ENCODE data around the gene PCDHGC4.
A peak's percentile ranks its signal among the peaks of the same experiment; 100 is the strongest.

Gene PCDHGC4

DNA sequence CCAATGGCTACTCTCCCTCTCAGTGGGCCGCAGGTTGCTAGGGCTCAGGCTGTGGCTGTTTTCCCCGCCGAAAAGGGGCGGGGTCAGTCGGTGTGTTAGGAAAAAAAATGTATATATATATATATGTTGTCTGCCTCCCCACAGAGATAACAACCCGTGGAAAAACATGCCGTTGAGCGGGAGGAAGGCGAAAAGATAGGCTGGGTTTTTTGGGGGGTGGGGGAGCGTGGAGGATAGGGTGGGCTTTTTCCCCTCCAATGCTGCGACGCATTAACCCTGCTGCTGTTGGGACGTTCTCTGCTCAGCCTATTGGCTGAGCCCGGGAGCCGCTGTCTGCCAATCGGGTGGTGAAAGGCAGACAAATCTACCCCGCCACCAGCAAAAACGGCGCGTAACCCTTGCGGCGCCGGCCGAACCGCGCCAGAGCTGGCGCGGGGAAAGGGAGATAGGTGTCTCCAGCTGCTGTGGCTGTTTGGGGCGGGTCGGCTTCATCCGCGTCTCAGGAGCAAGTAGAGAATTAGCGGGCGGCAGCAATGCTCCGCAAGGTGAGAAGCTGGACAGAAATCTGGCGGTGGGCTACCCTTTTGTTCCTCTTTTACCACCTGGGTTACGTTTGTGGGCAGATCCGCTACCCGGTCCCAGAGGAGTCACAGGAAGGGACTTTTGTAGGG is at the start of gene PCDHGC4:
PCDHGC4 (plus strand) TSS at position 390 of the 671 bp plus-strand sequence; CDS start at position 534, 144 bp downstream.
- no peak for DNase-seq

DNA sequence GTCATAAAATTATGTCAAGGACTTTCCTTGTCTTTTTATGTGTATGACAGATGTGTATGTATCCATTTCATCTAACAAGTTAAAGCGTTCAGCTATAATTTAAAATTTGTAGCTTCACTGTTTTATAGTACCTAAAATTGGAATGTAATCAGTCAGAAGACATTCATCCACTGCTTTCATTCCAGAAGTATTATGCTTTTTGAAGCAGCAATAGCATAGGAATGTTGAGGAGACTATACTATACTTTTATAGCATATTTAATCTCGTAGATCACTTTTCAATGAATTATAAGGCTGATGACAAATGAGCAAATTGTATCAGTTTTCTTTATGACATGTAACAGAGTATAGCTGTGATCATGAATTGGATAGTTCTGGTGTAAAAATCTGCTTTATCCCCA is 47.6 kb upstream of the PCDHGC4 start:
- DNase-seq: no peak

DNA sequence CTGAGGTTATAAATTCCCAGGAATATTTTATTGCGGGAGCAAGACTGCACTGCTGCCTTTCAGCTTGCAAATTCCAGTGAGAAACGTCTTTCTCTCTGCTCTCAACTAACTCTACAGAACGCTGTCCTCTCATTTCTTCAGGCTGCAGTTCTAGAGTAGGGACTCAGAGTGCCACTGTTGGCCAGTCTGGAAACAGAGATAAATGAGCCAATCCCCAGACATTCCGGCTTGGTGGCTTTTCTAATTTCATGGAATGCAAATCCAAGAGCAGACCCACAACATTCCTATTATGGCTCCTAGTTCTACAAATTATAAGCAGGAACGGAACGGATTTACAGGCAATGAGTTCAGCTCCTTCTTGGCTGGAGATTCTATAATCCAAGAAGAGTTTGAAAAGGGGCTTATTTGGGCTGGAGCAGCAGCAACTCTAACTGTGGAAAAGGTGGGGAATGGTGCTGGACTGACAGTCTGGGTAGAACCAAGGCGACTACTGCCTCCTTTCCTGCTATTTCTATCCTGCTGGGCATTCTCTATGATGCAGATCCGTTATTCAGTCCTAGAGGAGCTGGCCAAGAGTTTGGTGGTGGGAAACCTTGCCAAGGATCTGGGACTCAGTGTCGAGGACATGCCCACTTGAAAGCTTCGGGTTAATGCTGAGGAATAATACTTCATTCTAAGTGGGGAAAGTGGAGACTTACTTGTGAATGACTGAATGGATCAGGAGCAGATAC is 45.3 kb upstream of the PCDHGC4 start:
- no peak for DNase-seq

DNA sequence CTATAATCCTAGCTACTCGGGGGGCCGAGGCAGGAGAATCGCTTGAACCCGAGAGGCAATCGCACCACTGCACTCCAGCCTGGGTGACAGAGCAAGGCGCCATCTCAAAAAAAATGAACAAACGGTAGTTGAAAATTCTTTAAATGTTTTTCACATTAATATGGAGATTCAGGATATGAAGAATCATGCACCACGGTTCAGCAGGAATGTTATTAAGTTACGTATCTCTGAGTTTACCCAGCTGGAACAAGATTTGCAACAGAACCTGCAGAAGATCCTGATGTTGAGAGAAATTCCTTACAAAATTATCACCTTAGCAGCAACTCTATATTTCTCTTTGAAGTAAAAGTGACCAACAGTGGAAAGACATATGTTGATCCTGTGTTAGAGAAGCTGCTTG is 44.5 kb upstream of the PCDHGC4 start:
- DNase-seq: no peak

DNA sequence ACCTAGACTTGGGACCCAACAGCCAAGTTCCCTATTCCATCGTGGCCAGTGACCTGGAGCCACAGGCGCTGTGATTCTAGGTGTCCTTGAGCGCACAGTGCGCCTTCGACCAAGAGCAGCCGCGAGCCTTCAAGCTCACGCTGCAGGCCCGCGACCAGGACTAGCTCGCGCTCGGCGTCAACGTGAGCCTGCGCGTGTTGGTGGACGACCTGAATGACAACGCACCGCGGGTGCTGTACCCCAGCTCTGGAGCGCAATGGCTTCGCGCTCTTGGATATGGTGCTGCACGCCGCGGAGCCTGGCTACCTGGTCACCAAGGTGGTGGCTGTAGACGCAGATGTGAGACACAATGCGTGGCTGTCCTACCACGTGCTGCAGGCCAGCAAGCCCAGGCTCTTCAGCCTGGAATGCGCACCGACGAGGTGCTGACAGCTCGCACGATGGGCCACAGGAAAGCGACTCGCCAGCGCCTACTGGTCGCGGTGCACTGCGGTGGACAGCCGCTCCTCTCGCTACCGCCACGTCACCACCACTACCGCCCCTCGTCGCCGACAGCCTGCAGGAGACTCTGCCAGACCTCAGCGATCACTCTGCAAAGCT is 43.2 kb upstream of the PCDHGC4 start:
- no peak for DNase-seq

DNA sequence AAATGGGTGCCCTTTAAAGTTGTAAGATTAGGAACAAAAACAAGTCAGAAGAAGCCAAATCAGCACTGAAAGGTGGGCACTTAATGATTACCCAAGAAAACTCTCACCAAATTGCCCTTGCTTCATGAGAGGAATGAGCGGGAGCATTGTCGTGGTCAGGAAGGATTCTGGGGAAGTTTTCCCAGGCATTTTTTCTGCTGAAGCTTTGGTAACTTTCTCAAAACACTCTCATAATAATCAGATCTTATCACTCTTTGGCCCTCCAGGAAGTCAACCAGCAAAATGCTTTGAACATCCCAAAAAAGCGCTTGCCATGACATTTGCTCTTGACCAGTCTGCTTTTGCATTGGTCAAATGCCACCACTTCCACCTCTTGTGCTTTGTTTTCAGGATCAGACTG is 19.5 kb upstream of the PCDHGC4 start:
- DNase-seq: no peak

DNA sequence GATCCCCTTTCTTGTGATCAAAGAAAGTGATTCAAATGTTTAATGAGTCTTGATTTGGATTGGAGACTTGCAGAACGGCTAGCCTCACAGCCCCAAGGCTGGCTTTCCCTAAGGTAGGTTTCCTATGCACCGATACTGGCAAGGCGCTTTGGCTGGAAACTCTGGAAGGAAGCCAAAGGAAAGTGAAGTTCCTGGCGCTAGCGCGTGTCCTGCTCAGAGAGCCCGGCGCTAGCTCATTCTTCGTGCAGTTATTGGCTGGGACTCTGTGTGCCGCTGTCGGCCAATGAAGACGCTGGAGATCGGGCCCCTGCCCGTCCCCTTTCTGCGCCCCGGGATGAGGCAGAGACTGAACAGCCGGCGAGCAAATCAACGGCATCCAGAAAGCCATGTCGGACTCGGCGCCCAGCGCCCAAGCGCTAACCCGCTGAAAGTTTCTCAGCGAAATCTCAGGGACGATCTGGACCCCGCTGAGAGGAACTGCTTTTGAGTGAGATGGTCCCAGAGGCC is 9.2 kb upstream of the PCDHGC4 start, which contains the start of gene PCDHGC3:
PCDHGC3 (plus strand) TSS at position 342 of the 507 bp plus-strand sequence; CDS start at position 493, 151 bp downstream.
- DNase-seq: peak; percentile 78 to 90

DNA sequence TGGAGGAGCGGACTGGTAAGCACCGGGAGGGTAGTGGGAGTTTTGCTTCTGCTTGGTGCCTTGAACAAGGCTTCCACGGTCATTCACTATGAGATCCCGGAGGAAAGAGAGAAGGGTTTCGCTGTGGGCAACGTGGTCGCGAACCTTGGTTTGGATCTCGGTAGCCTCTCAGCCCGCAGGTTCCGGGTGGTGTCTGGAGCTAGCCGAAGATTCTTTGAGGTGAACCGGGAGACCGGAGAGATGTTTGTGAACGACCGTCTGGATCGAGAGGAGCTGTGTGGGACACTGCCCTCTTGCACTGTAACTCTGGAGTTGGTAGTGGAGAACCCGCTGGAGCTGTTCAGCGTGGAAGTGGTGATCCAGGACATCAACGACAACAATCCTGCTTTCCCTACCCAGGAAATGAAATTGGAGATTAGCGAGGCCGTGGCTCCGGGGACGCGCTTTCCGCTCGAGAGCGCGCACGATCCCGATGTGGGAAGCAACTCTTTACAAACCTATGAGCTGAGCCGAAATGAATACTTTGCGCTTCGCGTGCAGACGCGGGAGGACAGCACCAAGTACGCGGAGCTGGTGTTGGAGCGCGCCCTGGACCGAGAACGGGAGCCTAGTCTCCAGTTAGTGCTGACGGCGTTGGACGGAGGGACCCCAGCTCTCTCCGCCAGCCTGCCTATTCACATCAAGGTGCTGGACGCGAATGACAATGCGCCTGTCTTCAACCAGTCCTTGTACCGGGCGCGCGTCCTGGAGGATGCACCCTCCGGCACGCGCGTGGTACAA is 8.5 kb upstream of the PCDHGC4 start:
- peak in 1 of 2 donors; percentile 12 for DNase-seq

DNA sequence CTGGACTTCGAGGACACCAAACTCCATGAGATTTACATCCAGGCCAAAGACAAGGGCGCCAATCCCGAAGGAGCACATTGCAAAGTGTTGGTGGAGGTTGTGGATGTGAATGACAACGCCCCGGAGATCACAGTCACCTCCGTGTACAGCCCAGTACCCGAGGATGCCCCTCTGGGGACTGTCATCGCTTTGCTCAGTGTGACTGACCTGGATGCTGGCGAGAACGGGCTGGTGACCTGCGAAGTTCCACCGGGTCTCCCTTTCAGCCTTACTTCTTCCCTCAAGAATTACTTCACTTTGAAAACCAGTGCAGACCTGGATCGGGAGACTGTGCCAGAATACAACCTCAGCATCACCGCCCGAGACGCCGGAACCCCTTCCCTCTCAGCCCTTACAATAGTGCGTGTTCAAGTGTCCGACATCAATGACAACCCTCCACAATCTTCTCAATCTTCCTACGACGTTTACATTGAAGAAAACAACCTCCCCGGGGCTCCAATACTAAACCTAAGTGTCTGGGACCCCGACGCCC is 7.7 kb upstream of the PCDHGC4 start:
- DNase-seq: no peak

DNA sequence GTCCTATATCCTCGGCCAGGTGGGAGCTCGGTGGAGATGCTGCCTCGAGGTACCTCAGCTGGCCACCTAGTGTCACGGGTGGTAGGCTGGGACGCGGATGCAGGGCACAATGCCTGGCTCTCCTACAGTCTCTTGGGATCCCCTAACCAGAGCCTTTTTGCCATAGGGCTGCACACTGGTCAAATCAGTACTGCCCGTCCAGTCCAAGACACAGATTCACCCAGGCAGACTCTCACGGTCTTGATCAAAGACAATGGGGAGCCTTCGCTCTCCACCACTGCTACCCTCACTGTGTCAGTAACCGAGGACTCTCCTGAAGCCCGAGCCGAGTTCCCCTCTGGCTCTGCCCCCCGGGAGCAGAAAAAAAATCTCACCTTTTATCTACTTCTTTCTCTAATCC is 7.0 kb upstream of the PCDHGC4 start:
- DNase-seq: no peak

DNA sequence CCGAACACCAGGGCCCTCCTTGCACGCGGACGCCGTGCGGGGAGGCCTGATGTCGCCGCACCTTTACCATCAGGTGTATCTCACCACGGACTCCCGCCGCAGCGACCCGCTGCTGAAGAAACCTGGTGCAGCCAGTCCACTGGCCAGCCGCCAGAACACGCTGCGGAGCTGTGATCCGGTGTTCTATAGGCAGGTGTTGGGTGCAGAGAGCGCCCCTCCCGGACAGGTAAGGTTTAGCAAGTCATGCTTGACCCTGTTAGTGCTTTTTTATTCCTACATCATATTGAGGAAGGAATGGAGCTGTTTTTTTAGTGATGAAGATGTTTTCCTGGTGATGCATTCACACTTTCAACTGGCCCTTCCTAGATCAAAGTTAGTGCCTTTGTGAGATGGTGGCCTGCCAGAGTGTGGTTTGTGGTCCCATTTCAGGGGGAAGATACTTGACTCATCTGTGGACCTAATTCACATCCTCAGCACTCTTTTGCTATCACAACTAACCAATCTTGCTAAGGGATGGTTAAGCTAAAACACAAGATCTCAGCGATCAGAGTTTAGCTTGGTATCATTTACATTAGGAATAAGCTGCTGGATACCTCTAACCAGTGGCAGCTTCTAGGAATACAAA is 6.4 kb upstream of the PCDHGC4 start:
- no peak for DNase-seq

DNA sequence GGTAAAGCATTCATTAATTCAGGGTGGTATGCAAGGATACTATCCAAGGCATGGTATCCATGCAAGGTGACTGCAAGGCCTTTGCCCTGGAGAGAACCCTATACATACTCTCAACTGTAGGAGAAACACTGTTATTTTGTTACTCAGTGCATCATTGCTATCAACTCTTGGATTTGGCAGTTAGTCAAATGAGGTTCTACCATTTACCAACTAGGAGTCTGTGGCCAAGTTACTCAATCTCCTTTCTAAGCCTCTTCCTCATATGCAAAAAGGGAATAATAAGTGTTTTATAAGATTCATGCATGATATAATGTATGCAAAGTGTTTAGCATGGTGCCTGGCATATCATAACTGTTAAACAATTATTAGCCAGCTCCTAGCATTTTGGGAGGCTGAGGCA is 5.1 kb upstream of the PCDHGC4 start:
- DNase-seq: no peak

DNA sequence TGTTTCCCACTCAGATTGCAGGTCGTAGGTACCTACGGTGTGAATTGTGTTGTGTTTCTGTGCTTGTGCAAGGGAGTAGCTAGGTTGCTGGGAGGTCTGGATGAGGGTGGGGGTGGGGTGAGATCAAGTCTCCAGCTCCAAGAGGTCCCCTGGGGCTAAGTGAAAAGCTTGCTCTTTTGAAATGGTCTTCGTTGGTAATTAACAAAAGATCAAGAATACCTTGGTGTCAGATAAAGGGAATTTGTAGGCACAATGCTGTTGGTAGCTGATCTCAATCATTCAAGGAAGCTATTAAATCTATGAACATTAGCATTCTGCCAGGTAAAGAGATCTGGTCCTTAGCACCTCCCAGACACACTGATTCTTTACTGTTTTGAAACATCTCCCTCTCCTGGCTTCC is 928 bp upstream of the PCDHGC4 start:
- no peak for DNase-seq

DNA sequence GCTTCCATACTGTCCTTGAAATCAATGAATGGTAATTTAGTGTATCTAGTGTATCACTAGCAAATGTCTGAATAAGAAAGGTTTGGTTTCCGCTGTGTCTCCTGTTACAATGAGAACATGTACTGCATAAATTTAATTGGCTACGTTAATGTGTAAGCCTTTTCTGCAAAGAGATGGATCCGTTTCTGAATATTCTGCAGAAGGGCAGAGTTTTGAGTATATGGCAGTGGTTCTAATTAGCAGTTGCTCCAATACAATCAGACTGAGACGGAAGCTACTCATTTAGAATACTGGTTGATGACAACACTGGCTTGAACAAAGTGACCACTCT is 555 bp upstream of the PCDHGC4 start:
- DNase-seq: no peak

DNA sequence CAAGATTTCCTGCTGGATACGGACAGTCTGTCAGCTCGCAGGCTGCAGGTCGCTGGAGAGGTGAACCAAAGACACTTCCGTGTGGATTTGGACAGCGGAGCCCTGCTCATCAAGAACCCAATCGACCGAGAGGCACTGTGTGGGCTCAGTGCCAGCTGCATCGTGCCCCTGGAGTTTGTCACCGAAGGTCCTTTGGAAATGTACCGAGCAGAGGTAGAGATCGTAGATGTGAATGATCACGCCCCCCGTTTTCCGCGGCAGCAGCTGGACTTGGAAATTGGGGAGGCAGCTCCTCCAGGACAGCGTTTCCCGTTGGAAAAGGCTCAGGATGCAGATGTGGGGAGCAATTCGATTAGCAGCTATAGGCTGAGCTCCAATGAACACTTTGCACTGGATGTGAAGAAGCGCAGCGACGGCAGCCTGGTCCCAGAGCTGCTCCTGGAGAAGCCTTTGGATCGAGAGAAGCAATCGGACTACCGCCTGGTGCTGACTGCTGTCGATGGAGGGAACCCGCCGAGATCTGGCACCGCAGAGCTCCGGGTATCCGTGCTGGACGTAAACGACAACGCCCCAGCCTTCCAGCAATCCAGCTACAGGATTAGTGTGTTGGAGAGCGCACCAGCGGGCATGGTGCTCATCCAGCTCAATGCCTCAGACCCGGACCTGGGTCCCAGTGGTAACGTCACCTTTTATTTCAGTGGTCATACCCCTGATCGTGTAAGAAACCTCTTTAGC is 658 bp downstream of the PCDHGC4 start:
- DNase-seq: no peak

DNA sequence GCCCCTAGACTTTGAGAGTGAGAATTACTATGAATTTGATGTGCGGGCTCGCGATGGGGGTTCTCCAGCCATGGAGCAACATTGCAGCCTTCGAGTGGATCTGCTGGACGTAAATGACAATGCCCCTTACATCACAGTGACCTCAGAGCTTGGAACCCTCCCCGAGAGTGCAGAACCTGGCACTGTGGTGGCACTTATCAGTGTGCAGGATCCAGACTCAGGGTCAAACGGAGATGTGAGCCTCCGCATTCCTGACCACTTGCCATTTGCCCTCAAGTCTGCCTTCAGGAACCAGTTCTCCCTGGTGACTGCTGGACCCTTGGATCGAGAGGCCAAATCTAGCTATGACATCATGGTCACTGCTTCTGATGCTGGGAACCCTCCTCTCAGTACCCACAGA is 1.3 kb downstream of the PCDHGC4 start:
- no peak for DNase-seq

DNA sequence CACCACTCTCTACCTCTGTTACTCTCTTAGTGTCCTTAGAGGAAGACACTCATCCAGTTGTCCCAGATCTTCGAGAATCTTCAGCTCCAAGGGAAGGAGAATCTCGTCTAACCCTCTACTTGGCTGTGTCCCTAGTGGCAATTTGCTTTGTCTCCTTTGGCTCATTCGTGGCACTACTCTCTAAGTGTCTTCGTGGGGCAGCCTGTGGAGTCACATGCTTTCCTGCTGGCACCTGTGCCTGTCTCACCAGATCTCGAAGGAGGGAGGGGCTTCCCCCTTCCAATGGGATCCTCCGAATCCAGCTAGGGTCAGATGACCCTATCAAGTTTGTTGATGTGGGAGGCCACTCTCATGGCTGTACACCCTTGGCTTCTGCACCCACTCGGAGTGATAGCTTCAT is 2.3 kb downstream of the PCDHGC4 start:
- DNase-seq: no peak

DNA sequence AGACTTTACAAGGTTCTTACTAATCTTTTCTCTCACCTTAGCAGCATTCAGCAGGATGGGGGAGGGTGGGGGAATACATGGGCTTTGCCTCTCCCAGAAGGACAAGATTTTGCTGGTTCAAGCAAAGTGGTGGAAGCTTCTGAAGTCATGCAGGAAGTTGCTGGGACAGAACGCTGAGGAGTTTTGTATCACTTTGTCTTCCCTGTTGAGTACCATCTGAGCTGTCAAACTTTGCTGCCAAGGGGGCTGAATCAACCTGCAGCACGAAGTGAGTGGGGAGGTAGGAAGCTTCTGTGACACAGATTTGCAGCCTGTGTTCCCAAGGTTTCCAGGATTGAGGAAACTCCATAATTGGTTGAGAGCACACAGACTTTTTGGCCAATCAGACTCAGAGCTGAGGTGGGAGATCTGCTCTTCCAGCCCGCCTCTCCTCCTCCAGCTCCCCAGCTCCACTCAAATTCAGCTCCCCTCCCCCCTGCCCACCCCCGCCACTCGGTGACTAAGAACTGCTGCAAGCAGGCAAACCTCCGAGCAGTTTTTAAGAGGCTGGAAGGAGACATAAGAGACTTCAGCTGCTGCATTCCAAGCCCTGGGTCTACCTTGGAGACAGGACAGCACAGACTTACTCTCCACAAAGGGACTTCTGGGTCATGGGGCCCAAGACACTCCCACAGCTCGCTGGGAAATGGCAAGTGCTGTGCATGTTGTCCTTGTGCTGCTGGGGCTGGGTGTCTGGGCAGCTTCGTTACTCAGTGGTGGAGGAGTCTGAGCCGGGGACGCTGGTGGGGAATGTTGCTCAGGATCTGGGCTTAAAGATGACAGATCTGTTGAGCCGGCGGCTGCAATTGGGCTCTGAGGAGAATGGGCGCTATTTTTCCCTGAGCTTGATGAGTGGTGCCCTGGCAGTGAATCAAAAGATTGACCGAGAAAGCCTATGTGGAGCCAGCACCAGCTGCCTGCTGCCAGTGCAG is 4.0 kb downstream of the PCDHGC4 start, which contains the start of gene PCDHGC5:
PCDHGC5 (plus strand) TSS at position 491 of the 971 bp plus-strand sequence; CDS start at position 651, 160 bp downstream.
- peak; percentile 68 for DNase-seq

DNA sequence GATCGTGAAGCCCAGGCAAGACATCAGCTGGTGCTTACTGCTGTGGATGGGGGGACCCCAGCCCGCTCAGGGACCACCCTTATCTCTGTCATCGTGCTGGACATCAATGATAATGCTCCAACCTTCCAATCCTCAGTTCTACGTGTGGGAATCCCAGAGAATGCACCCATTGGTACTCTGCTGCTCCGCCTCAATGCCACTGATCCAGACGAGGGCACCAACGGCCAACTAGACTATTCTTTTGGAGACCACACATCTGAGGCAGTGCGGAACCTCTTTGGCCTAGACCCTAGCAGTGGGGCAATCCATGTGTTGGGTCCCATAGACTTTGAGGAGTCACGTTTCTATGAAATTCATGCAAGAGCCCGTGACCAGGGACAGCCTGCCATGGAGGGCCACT is 5.0 kb downstream of the PCDHGC4 start:
- no peak for DNase-seq

DNA sequence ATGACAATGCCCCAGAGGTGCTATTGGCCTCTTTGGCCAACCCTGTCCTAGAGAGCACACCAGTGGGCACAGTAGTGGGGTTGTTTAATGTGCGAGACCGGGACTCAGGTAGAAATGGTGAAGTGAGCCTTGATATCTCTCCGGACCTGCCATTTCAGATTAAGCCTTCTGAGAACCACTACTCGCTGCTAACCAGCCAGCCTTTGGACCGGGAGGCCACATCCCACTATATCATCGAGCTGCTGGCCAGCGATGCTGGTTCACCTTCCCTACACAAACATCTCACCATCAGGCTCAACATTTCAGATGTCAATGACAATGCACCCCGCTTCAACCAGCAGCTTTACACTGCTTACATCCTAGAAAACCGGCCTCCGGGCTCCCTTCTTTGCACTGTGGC is 5.4 kb downstream of the PCDHGC4 start:
- no peak for DNase-seq
